Measurements from ENCODE around the gene PTGER4.
"Not testable (repeated sequence)": the region's sequence is repeated elsewhere in the genome, so short reads cannot be mapped to it uniquely, and the experiment has no call there.

PTGER4 gene

DNA sequence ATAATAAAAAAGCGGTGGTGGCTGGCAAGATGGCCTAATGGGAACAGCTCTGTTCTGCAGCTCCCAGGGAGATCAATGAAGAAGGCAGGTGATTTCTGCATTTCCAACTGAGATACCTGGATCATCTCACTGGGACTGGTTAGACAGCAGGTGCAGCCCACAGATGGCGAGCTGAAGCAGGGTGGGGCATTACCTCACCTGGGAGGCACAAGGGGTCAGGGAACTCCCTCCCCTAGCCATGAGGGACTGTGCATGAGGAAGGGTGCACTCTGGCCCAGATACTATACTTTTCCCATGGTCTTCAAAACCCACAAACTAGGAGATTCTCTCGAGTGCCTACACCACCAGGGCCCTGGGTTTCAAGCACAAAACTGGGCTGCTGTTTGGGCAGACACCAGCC is 45.6 kb upstream of the PTGER4 start:
- no peaks in the 10 kb centered on the region for H3F3A ChIP-seq (ENCODE audit: insufficient read depth, low read length)
- H4K20me1 ChIP-seq (ENCODE audit: insufficient read depth, low read length): no peaks in the 10 kb centered on the region
- TF ChIP-seq EZH2 (optimal IDR thresholded peaks at IDR 0.05; ENCODE audit: low read depth, low read length) (no peak), EZH2phosphoT487 (IDR thresholded peaks at IDR 0.05; ENCODE audit: low read length) (no peak)
- TF ChIP-seq, protein P1, sequence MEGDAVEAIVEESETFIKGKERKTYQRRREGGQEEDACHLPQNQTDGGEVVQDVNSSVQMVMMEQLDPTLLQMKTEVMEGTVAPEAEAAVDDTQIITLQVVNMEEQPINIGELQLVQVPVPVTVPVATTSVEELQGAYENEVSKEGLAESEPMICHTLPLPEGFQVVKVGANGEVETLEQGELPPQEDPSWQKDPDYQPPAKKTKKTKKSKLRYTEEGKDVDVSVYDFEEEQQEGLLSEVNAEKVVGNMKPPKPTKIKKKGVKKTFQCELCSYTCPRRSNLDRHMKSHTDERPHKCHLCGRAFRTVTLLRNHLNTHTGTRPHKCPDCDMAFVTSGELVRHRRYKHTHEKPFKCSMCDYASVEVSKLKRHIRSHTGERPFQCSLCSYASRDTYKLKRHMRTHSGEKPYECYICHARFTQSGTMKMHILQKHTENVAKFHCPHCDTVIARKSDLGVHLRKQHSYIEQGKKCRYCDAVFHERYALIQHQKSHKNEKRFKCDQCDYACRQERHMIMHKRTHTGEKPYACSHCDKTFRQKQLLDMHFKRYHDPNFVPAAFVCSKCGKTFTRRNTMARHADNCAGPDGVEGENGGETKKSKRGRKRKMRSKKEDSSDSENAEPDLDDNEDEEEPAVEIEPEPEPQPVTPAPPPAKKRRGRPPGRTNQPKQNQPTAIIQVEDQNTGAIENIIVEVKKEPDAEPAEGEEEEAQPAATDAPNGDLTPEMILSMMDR (IDR thresholded peaks at IDR 0.05; ENCODE audit: low read length): no peak
- no peak overlapping the region for H3K4me2 ChIP-seq (ENCODE audit: low read depth, low read length)
- no peak for DNase-seq
- no peaks in the 10 kb centered on the region for H3K9me2 ChIP-seq (replicated peaks; ENCODE audit: insufficient read depth, low read length)
- H3K9ac ChIP-seq (ENCODE audit: low read length): no peak overlapping the region
- H3K4me3 ChIP-seq (ENCODE audit: low read length): no peak overlapping the region
- no peak overlapping the region for H2AFZ ChIP-seq (ENCODE audit: low read length)
- no peaks in the 10 kb centered on the region for H3K9me3 ChIP-seq (replicated peaks; ENCODE audit: insufficient read depth, low read length)
- H3K27me3 ChIP-seq (replicated peaks; ENCODE audit: insufficient read depth, low read length): no peaks in the 10 kb centered on the region
- no peak overlapping the region for H3K27ac ChIP-seq (ENCODE audit: low read length)
- H3K79me2 ChIP-seq (ENCODE audit: low read length): no peaks in the 10 kb centered on the region
- no peaks in the 10 kb centered on the region for H3K36me3 ChIP-seq (replicated peaks; ENCODE audit: insufficient read depth, low read length)
- no peaks in the 10 kb centered on the region for H3K4me1 ChIP-seq (ENCODE audit: low read length)

DNA sequence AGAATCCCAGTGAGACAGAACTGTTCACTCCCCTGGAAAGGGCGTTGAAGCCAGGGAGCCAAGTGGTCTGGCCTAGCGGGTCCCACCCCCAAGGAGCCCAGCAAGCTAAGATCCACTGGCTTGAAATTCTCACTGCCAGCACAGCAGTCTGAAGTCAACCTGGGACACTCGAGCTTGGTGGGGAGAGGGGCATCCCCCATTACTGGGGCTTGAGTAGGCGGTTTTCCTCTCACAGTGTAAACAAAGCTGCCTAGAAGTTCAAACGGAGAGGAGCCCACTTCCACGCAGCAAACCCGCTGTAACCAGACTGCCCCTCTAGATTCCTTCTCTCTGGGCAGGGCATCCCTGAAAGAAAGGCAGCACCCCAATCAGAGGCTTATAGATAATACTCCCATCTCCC is 45.1 kb upstream of the PTGER4 start:
- Histone ChIP-seq H3K4me2 (ENCODE audit: low read depth, low read length) (no peak overlapping the region), H3K36me3 (replicated peaks; ENCODE audit: insufficient read depth, low read length) (no peaks in the 10 kb centered on the region), H2AFZ (ENCODE audit: low read length) (no peak overlapping the region), H3K4me1 (ENCODE audit: low read length) (no peaks in the 10 kb centered on the region), H3K27me3 (replicated peaks; ENCODE audit: insufficient read depth, low read length) (no peaks in the 10 kb centered on the region), H3K4me3 (ENCODE audit: low read length) (no peak overlapping the region), H3F3A (ENCODE audit: insufficient read depth, low read length) (no peaks in the 10 kb centered on the region), H3K27ac (ENCODE audit: low read length) (no peak overlapping the region), H4K20me1 (ENCODE audit: insufficient read depth, low read length) (no peaks in the 10 kb centered on the region), H3K9me3 (replicated peaks; ENCODE audit: insufficient read depth, low read length) (no peaks in the 10 kb centered on the region), H3K79me2 (ENCODE audit: low read length) (no peaks in the 10 kb centered on the region), H3K9ac (ENCODE audit: low read length) (no peak overlapping the region), H3K9me2 (replicated peaks; ENCODE audit: insufficient read depth, low read length) (no peaks in the 10 kb centered on the region)
- TF ChIP-seq EZH2 (optimal IDR thresholded peaks at IDR 0.05; ENCODE audit: low read depth, low read length) (no peak), EZH2phosphoT487 (IDR thresholded peaks at IDR 0.05; ENCODE audit: low read length) (no peak)
- TF ChIP-seq, protein P1 (IDR thresholded peaks at IDR 0.05; ENCODE audit: low read length): no peak
- no peak for DNase-seq

- H3K9me2 ChIP-seq (replicated peaks; ENCODE audit: insufficient read depth, low read length); H3K27me3 ChIP-seq (replicated peaks; ENCODE audit: insufficient read depth, low read length); H3K79me2 ChIP-seq (ENCODE audit: low read length); H3K36me3 ChIP-seq (replicated peaks; ENCODE audit: insufficient read depth, low read length); H3K4me1 ChIP-seq (ENCODE audit: low read length); H3K27ac ChIP-seq (ENCODE audit: low read length); H3K4me2 ChIP-seq (ENCODE audit: low read depth, low read length); H3F3A ChIP-seq (ENCODE audit: insufficient read depth, low read length); H3K9ac ChIP-seq (ENCODE audit: low read length); H3K4me3 ChIP-seq (ENCODE audit: low read length); DNase-seq; H2AFZ ChIP-seq (ENCODE audit: low read length); H4K20me1 ChIP-seq (ENCODE audit: insufficient read depth, low read length); H3K9me3 ChIP-seq (replicated peaks; ENCODE audit: insufficient read depth, low read length): not testable (repeated sequence)
Measured at GRCh38 chr5:40639531-40639930, 40.2 kb upstream of the PTGER4 start.

GRCh38 chr5:40646266-40646665 is 33.4 kb upstream of the PTGER4 start:
- H3K9me2 ChIP-seq (replicated peaks; ENCODE audit: insufficient read depth, low read length): no peaks in the 10 kb centered on the region

More at GRCh38 chr5:40646266-40646665, 33.4 kb upstream of the PTGER4 start:
- Histone ChIP-seq H3K79me2 (ENCODE audit: low read length) (no peaks in the 10 kb centered on the region), H3K9me3 (replicated peaks; ENCODE audit: insufficient read depth, low read length) (no peaks in the 10 kb centered on the region), H3K27me3 (replicated peaks; ENCODE audit: insufficient read depth, low read length) (no peaks in the 10 kb centered on the region), H3K27ac (ENCODE audit: low read length) (no peak overlapping the region), H3K9ac (ENCODE audit: low read length) (no peak overlapping the region), H4K20me1 (ENCODE audit: insufficient read depth, low read length) (no peaks in the 10 kb centered on the region), H3K36me3 (replicated peaks; ENCODE audit: insufficient read depth, low read length) (no peaks in the 10 kb centered on the region), H3F3A (ENCODE audit: insufficient read depth, low read length) (no peaks in the 10 kb centered on the region), H3K4me3 (ENCODE audit: low read length) (no peak overlapping the region), H3K4me2 (ENCODE audit: low read depth, low read length) (no peak overlapping the region), H3K4me1 (ENCODE audit: low read length) (no peaks in the 10 kb centered on the region), H2AFZ (ENCODE audit: low read length) (no peak overlapping the region)
- TF ChIP-seq, protein P1 (IDR thresholded peaks at IDR 0.05; ENCODE audit: low read length): no peak
- TF ChIP-seq EZH2 (optimal IDR thresholded peaks at IDR 0.05; ENCODE audit: low read depth, low read length) (no peak), EZH2phosphoT487 (IDR thresholded peaks at IDR 0.05; ENCODE audit: low read length) (no peak)
- DNase-seq: no peak

All from MM.1S (cell line).